ENCODE measurements around the gene MSMB. TPM values are rescaled to one million over a fixed set of nuclear protein-coding genes. Genes with fewer than 3 reads are reported as not detected.
"Not testable (repeated sequence)": the region's sequence is repeated elsewhere in the genome, so short reads cannot be mapped to it uniquely, and the experiment has no call there.

MSMB gene
- total RNA-seq, 1 experiment from 2014 or later, result not detected

DNA sequence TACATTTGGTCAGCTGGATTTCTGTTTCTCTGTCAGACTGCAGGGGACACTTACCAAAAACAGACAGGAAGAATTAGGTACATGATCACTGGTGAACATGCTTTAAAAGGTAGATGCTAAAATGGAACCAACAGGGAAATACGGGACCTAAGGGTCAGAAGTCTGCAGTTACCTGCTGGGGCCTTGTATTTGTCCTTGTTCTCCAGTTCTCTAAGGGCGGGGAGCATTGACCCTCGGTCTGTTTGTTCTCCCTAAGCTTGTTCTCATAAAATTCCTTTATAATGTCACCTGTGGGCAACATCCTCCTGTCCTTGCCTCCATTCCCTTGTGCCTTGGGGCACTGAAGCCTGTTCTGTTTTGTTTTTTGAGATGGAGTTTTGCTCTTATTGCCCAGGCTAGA, 29.8 kb upstream of the MSMB start:
- H3K27me3 ChIP-seq, result no peaks in the 10 kb centered on the region
- no peaks in the 10 kb centered on the region for H3K36me3 ChIP-seq
- no peak for DNase-seq
- H3K9me3 ChIP-seq, result no peaks in the 10 kb centered on the region
- no peak overlapping the region for H3K4me3 ChIP-seq

DNA sequence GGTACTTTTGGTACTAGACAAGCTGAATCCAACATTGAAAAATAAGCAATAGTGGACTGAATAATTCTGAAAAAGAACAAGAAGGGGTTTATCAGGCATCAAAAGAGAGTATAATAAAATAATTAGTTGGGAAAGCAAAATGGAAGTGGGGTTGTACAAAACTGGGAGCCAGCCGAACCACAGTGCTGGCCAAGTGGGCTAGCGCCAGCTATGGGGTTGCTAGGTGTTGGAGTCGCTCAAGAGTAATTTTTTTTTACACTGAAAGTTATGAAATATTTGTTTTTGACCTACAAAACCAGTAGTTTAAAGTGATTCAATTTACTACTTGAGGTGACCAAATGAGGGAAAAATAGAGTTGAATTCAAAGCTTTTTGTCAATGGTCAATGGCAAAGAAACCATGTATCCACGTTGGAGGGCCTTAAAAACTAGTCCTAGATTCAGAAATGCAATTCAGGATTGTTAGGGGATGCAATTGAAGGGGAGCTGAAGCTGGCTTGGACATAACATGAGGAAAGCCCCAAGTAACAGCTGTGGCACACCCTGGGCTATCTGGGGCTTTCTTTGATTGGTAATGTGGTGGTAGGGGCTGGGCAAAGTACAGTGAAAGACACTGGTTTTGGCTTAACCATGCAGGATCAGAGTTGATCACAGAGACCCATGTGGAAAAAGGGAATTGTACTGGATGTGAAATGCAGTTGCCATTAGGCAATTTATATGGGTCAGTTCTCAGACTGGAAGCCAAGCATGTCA, 28.3 kb upstream of the MSMB start:
- Histone ChIP-seq H3K9me3 (no peaks in the 10 kb centered on the region), H3K27me3 (no peaks in the 10 kb centered on the region), H3K4me3 (no peak overlapping the region), H3K36me3 (no peaks in the 10 kb centered on the region)
- no peak for DNase-seq

DNA sequence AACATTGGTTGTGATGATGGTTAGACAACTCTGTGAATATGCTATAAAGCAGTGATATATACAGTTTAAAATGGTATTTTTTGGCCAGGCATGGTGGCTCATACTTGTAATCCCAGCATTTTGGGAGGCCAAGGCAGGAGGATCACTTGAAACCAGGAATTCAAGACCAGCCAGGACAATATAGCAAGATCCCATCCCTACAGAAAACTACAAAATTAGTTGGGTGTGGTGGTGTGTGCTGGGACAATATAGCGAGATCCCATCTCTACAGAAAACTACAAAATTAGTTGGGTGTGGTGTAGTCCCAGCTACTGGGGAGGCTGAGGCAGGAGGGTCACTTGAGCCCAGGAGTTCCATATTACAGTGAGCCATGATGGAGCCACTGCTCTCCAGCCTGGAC, 27.5 kb upstream of the MSMB start:
- Histone ChIP-seq H3K9me3 (no peaks in the 10 kb centered on the region), H3K27me3 (no peaks in the 10 kb centered on the region), H3K36me3 (no peaks in the 10 kb centered on the region), H3K4me3 (no peak overlapping the region)
- no peak for DNase-seq

DNA sequence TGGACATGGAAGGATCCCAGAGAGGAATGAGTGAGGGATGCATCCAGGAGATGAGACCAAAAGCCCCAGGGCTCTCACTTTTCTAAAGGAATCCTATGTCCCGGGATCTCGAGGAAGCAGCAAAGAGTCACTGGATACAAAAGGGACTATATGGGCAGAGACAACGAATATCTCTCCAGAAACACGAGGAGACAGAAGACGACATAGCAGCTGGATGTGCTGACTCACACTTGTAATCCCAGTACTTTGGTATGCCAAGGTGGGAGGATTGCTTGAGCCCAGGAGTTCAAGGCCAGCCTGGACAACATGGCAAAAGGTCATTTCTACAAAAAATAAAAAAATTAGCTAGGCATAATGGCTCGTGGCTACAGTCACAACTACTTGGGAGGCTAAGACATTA, 24.7 kb upstream of the MSMB start:
- H3K9me3 ChIP-seq, result no peaks in the 10 kb centered on the region
- H3K27me3 ChIP-seq, result no peaks in the 10 kb centered on the region
- no peak overlapping the region for H3K4me3 ChIP-seq
- no peak for DNase-seq
- no peaks in the 10 kb centered on the region for H3K36me3 ChIP-seq

DNA sequence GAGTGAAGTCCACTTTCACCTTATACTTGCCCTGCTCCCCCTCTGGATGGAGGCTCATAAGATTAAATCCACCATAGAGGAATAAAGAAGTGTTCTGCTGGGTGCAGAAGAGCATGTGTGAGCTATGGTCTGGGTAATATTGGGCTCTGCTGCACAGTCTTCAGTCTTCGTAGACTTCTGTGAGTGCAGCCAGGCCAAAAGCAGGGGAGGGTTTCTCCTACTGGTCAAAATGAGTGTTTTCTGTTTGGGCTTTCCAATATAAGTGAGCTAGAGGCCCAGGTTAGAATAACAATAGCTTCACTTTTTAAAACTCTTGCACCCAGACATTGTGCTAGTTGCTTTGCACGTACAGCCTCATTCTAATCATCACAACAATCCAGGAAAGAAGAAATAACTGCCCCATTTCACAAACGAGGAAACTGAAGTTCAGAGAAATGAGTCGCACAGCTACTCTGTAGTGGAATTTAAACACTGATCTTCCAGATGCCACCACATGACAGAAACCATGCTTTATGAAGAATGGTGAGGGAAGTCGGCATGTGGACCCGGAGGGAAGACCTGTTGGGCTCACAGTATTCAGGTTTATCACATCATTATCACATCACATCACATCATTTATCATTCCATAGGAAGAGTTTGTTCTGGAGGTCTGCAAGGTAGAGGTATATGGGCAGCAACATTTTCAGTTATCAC, 23.8 kb upstream of the MSMB start:
- Histone ChIP-seq H3K4me3 (no peak overlapping the region), H3K36me3 (no peaks in the 10 kb centered on the region), H3K27me3 (no peaks in the 10 kb centered on the region), H3K9me3 (no peaks in the 10 kb centered on the region)
- DNase-seq, result no peak

DNA sequence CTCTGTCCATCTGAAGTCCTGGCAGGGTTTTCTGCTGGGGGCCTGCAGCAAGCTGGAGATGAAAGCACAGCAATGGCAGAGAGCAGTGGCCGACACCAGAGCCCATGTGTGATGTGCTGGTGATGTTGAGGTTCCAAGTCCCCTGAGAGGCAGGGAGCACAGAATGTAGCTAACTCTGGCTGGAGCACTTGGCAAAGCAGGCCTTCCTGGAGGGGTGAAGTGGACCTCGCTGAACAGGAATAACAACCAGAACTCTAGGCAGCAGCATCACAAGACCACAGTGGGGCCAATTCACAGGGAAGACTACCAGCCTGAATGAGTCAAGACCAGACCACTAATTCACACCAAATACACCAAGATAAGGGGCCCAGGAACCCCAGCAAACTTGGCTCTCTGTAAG, 22.8 kb upstream of the MSMB start:
- no peaks in the 10 kb centered on the region for H3K27me3 ChIP-seq
- no peaks in the 10 kb centered on the region for H3K9me3 ChIP-seq
- DNase-seq, result no peak
- no peaks in the 10 kb centered on the region for H3K36me3 ChIP-seq
- H3K4me3 ChIP-seq, result no peak overlapping the region

DNA sequence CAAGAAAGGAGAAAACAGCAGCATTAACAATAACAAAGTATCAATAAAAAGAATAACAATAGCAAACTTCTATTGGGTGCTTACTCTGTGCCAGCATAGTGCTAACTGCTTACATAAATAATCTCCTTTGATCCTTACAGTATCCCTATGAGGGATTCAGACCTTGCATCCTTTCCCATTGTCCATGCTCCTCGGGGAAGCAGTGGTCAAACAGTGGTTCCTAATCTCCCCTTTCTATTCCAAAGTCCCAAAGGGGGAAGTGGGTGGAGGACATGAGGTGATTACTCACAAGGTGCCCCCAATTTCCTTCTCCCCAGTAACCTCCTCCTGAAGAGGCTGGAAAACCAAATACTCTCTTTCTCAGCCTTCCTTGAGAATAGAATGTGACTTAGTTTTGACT, 22.0 kb upstream of the MSMB start:
- Histone ChIP-seq H3K36me3 (no peaks in the 10 kb centered on the region), H3K27me3 (no peaks in the 10 kb centered on the region), H3K9me3 (no peaks in the 10 kb centered on the region), H3K4me3 (no peak overlapping the region)
- no peak for DNase-seq

DNA sequence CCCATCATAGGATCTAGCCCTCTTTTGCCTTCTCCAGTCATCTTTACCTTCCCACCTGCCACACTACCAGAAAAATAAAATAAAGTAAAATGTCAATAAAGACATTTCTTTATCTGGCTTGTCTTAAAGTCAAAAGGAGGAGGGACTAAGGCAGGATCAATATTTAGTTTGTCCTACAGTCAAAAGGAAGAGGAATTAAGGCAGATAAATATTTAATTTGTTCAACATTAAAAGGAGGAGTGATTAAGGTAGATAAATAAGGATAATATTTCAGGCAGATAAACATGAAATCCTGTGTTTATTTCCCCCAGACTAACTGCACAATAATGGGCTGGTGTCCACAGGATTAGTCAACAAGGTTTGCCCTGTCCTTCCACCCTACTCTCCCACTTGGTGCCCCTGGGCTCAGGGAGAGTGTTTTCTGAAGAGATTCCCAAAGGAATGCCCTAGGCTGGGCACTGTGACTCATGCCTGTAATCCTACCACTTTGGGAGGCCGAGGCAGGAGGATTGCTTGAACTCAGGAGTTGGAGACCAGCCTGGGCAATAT, 18.3 kb upstream of the MSMB start:
- Histone ChIP-seq H3K4me3 (no peak overlapping the region), H3K36me3 (no peaks in the 10 kb centered on the region), H3K27me3 (no peaks in the 10 kb centered on the region), H3K9me3 (no peaks in the 10 kb centered on the region)
- DNase-seq, result no peak

DNA sequence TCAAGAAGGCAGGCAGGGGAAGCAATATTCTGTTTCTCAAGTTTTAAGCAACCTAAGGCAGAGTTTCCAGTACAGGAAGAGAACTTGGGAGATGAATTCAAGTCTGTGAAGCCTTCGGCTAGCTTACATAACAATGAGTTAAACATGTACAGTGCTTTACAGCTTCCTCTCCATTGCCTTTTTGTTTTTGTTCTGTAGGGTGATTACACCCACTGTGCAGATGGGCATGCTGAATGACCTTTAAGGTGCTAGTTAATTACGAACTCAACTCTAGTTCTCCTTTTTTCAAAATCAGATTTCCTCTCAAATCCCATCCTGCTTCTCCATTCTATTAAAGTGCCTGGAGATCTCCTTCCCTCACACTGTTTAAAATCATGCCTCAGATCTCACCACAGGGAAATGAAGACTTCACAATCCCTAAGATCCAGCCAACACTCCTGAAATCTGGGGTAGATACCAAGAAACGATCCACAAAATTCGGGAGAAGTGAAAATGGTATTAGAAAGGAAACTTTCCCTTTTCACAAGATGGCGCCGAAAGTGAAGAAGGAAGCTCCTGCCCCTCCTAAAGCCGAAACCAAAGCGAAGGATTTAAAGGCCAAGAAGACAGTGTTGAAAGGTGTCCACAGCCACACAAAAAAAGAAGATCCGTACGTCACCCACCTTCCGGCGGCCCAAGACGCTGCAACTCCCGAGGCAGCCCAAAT, 16.8 kb upstream of the MSMB start:
- Histone ChIP-seq H3K4me3 (no peak overlapping the region), H3K27me3 (no peaks in the 10 kb centered on the region), H3K9me3 (no peaks in the 10 kb centered on the region), H3K36me3 (no peaks in the 10 kb centered on the region)
- no peak for DNase-seq

DNA sequence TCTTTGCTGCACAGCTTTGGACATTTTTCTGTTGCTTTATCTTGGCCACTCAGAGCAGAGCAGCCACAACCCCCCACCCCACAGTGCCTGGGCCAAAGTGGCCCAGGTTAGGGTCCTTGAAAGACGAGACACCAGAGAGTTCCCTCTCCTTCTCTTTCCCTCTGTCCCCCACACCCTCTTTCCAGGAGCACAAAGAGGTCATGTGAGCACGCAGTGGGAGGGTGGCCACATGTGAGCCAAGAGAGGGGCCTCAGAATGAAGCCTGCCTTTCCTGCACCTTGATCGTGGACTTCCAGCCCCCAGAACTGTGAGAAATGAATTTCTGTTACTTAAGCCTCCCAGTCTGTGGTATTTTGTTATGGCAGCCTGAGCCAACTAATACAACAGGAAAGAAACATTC, 14.6 kb upstream of the MSMB start:
- no peaks in the 10 kb centered on the region for H3K36me3 ChIP-seq
- no peaks in the 10 kb centered on the region for H3K9me3 ChIP-seq
- no peak for DNase-seq
- H3K27me3 ChIP-seq, result no peaks in the 10 kb centered on the region
- H3K4me3 ChIP-seq, result no peak overlapping the region

DNA sequence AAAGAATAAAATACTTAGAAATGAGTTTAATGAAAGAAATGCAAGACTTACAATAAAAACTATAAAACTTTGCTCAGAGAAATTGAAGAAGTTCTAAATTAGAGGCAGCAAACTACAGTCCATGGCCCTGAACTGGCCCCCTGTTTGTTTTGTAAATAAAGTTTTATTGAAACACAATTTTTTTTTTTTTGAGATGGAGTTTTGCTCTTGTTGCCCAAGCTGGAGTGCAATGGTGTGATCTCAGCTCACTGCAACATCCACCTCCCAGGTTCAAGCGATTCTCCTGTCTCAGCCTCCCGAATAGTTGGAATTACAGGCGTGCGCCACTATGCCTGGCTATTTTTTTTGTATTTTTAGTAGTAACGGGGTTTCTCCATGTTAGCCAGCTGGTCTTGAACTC, 11.9 kb upstream of the MSMB start:
- H3K4me3 ChIP-seq, DNase-seq, H3K9me3 ChIP-seq, H3K27me3 ChIP-seq, H3K36me3 ChIP-seq: not testable (repeated sequence)

DNA sequence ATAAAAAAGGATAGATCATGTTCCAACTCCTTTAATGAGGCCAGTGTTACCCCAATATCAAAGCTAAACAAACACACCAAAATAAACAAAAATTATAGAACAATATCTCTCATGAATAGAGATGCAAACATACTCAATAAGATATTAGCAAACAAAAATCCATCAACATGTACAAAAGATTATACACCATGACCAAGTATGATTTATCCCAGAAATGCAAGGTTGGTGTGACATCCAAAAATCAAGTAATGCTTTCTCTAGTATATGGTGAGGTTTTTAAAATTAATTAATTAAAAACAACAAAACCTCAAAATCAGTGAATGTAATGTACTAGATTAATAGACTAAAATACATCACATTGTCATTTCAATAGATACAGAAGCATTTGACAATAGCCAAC, 11.0 kb upstream of the MSMB start:
- Histone ChIP-seq H3K36me3 (no peaks in the 10 kb centered on the region), H3K9me3 (no peaks in the 10 kb centered on the region), H3K4me3 (no peak overlapping the region), H3K27me3 (no peaks in the 10 kb centered on the region)
- no peak for DNase-seq

DNA sequence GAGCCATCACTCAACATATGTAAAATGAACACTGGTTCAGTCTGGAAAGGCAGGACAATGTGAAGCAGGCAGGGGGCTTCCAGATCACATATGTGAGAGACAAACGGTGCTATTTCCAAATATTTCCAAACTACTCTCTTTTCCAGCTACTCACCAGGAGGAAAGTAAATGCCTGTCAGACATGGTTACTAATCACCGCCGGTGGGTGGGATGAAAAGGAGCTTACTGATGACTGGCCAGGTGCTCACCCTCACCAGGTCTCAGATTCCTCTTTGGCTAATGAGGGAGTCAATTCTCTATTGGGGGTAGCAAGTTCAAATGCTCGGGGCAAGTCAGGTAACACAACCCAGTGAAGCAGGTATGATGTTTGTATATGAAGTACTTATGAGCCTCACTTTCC, 9.7 kb upstream of the MSMB start:
- Histone ChIP-seq H3K9me3 (no peaks in the 10 kb centered on the region), H3K36me3 (no peaks in the 10 kb centered on the region), H3K27me3 (no peaks in the 10 kb centered on the region), H3K4me3 (no peak overlapping the region)
- no peak for DNase-seq

DNA sequence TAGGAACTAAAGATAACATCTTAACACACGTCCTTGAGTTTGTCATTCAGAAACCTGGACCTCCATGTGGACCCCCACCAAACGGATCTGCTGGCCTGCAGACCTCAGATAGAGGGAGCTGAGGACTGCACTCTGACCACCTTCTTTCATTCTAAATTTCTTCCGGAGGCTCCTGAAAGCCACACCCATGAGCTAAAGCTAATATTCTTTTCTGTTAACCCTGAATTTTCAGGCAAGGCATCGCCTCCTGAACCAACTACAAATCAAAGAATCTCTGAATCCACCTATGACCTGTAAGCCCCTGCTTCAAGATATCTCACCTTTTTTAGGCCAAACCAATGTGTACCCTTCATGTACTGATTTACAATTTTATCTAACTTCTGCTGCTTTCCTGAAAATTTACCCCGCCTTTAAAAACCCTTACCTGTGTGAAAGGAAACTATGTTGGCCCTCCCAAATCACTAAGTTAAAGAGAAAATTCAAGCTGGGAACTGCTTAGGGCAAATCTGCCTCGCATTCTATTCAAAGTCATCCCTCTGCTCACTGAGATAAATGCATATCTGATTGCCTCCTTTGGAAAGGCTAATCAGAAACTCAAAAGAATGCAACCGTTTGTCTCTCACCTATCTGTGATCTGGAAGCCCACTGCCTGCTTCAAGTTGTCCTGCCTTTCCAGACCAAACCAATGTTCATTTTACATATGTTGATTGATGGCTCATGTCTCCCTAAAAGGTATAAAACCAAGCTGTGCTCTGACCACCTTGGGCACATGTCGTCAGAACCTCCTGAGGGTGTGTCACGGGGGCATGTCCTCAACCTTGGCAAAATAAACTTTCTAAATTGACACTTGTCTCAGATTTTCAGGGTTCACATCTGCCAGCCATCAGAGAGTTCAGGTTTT, 7.7 kb upstream of the MSMB start:
- Histone ChIP-seq H3K36me3 (no peaks in the 10 kb centered on the region), H3K27me3 (no peaks in the 10 kb centered on the region), H3K9me3 (no peaks in the 10 kb centered on the region), H3K4me3 (no peak overlapping the region)
- no peak for DNase-seq

DNA sequence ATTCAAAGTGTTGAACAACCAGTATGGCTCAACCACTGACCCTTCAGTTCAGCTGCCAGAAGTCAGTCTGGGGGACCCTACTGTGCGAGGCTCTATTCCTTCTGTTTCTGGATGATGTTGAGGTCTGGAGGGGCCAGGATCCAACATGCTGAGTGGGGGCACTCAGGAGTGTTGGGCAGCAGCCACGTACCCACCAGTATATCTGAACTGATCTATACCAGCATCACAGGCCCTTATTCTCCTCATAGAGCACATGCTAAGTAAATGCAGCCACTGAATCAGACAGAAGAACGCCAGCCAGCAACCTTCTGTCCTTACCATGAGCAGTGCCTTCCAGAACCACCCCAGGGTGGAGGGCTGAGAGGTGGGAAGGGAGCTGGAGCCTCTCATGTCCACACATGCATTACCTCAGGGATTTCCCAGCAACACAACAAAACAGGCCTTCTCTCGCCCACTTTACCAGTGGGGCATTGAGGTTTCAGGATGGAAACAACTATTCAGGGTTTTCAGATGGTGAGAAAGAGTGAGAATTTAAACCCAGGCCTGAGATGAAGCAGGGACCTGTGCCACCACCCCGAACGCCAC, 6.8 kb upstream of the MSMB start:
- H3K4me3 ChIP-seq, result no peak overlapping the region
- DNase-seq, result no peak
- no peaks in the 10 kb centered on the region for H3K9me3 ChIP-seq
- H3K36me3 ChIP-seq, result no peaks in the 10 kb centered on the region
- H3K27me3 ChIP-seq, result no peaks in the 10 kb centered on the region

DNA sequence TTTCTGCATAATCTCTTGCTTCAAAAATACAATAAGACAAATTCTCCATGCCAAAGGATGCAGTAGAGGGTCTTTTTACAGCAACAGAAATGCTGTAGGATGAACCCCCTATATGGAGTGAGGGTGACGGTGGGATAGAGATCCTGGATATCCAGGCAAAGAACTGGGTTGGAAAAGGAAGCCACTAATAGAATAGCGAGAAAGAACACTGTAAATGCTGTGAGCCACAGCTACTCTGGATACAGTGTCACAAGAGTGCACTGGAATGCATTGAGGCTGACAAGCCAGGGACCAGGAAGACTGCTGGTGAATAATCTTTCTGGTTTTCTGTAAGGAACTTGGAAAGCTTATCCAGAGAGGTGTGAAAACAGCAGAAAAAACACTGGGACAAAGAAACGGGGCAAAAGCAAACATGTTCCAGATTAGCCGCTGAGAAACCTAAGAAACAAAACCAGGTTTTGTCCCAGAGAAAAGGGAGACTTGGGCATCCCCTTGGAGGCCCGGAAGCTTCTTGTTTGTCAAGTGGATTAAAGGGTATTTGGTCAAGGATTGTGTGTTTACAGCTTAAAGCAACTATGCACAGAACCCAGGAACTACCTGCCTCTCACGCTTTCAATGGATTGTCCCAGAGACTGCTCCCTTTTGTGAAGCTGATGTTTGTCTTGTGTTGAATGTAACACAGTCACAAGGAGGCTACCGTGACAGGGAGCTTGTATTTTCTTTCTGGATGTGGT, 6.2 kb upstream of the MSMB start:
- Histone ChIP-seq H3K36me3 (no peaks in the 10 kb centered on the region), H3K27me3 (no peaks in the 10 kb centered on the region), H3K9me3 (no peaks in the 10 kb centered on the region), H3K4me3 (no peak overlapping the region)
- no peak for DNase-seq

Data from MG63 (cell line).